NB4 (cell line): Measurements from ENCODE around the gene IL1RN.

ENCODE experiments used
- DNase-seq: peaks from one replicate; pipeline ENCODE4 v3.0.0; 2010; ENCODE audit warnings: low read depth
- H3K4me3 ChIP-seq: one replicate; pipeline ENCODE4 v1.5.1; 2011; ENCODE audit warnings: mild to moderate bottlenecking, low read depth, low read length, moderate library complexity
- MYC ChIP-seq: IDR thresholded peaks from 2 replicates; pipeline ENCODE4 v1.6.1; 2011; ENCODE audit warnings: low read depth, low read length
- POLR2A ChIP-seq: IDR thresholded peaks from 2 replicates; pipeline ENCODE4 v1.6.1; 2011; ENCODE audit warnings: mild to moderate bottlenecking; ENCODE audit not compliant: insufficient read length; ENCODE audit errors: extremely low read depth
- TF ChIP-seq, protein P1 (sequence below): IDR thresholded peaks from 2 replicates; pipeline ENCODE4 v1.6.1; 2011; ENCODE audit warnings: low read depth, low read length
- TF ChIP-seq, protein P2 (sequence below): IDR thresholded peaks from one replicate; pipeline ENCODE4 v1.5.1; 2012; ENCODE audit warnings: low read depth, low read length

Gene IL1RN

DNA sequence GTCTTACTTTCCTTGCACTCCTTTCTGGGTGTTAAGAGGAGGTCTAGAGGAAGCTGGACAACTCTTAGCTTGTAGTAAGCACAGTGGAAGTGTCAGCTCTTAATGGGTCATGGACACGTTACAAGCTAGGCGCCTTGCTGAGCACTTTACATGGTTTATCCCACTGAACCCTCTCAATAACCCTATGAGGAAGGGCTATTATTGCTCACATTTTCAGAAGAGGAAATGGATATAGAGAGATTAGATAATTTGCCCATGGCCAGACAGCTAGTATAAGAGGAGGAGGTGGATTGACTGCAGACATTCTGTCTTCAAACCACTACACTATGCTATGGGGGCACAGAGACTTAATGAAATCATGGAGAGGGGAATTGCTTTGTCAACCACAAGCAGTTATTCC, 8.3 kb upstream of the IL1RN start:
- TF ChIP-seq, protein P1, sequence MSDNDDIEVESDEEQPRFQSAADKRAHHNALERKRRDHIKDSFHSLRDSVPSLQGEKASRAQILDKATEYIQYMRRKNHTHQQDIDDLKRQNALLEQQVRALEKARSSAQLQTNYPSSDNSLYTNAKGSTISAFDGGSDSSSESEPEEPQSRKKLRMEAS = no peak
- TF ChIP-seq MYC (no peak), POLR2A (no peak)
- TF ChIP-seq, protein P2, sequence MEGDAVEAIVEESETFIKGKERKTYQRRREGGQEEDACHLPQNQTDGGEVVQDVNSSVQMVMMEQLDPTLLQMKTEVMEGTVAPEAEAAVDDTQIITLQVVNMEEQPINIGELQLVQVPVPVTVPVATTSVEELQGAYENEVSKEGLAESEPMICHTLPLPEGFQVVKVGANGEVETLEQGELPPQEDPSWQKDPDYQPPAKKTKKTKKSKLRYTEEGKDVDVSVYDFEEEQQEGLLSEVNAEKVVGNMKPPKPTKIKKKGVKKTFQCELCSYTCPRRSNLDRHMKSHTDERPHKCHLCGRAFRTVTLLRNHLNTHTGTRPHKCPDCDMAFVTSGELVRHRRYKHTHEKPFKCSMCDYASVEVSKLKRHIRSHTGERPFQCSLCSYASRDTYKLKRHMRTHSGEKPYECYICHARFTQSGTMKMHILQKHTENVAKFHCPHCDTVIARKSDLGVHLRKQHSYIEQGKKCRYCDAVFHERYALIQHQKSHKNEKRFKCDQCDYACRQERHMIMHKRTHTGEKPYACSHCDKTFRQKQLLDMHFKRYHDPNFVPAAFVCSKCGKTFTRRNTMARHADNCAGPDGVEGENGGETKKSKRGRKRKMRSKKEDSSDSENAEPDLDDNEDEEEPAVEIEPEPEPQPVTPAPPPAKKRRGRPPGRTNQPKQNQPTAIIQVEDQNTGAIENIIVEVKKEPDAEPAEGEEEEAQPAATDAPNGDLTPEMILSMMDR = no peak
- DNase-seq = no peak
- no peak overlapping the region for H3K4me3 ChIP-seq

DNA sequence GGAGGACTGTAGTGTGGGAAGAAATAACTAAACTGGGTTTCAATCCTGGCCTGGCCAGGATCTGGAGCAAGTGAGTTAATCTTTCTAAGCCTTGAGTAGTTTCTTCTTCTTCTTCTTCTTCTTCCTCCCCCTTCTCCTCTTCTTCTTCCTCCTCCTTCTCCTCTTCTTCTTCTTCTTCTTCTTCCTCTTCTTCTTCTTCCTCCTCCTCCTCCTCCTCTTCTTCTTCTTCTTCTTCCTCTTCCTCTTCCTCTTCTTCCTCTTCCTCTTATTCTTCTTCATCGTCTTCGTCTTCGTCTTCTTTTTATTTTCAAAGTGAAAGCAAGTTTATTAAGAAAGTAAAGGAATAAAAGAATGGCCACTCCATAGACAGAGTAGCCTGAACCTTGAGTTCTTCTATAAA, 6.5 kb upstream of the IL1RN start:
- no peak for DNase-seq
- no peak overlapping the region for H3K4me3 ChIP-seq
- TF ChIP-seq, protein P2 = no peak
- TF ChIP-seq MYC (no peak), POLR2A (no peak)
- TF ChIP-seq, protein P1 = no peak

DNA sequence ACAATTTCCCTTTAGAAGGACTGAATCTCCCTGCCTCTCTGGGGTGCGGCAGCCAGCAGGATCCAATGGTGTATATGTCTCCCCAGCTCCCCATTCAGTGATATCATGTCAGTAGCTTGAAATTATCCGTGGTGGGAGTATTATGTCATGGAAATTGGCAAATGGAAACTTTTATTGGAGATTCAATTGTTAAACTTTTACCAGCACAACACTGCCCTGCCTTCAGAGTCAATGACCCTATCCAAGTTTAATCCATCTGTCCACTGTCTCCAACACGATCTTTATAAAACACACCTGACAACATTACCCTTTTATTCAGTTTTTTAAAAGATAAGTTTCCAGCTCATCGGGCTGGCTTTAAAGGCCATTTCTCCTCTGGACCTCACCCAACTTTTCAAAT, 5.0 kb upstream of the IL1RN start:
- TF ChIP-seq, protein P2 = no peak
- TF ChIP-seq POLR2A (no peak), MYC (no peak)
- TF ChIP-seq, protein P1 = no peak
- H3K4me3 ChIP-seq = no peak overlapping the region
- no peak for DNase-seq

DNA sequence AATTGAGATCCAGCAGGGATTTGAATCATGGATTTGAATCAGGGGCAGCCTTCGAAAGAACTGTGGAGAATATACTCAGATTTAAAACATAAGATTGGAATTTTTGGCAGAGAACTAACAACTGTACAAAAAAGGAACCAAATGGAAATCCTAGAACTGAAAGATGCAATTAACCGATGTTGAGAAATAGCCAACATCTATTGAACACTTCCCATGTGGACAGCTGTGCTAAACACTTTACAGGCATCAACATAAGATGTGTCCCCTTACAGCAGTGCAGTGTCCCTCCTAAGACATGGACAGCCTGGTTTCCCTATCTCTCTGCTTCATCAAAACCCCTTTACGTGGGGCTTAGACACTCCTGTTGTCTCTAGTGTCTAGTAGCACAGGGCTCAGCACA, 3.7 kb upstream of the IL1RN start:
- peak; percentile 64 for DNase-seq

DNA sequence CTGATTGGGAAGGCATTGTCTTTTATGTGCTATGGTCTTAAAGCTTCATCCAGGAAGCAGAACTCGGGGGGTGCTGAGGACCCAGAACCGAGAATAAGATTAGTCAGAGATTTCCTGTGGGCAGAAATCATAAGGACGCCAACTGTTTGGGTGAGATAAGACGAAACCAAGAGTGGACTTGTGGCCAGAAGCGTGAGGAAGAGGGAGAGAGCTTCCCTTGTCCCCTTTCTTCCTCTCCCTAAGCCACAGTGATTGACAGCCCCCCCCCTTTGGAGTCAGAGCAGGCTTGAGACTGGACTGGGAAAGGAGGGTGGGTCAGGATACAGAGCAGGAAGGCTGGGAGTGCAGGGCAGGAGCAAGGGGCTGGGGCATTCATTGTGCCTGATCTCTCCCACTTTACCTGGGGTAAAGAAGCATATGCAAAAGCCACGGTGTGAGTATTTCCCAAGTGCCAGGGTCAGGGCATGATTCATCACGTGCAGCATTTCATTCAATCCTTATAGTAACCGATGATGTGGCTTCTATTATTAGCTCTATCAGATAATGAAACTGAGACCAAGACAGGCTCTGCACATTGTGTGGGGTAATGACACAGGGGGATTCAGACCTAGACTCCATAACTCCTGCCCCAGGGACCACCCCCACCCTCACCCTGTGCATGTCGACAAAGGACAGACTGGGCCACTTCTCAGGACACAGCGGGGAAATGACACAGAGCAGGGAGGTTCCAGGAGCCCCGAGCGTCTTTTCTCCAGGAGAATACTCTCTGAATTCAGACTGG, 3.0 kb upstream of the IL1RN start:
- TF ChIP-seq, protein P1 = no peak
- TF ChIP-seq MYC (no peak), POLR2A (no peak)
- TF ChIP-seq, protein P2 = no peak
- H3K4me3 ChIP-seq = peak overlapping the region; percentile 35
- peak; percentile 88 for DNase-seq

More for the DNA sequence above, 3.7 kb upstream of the IL1RN start:
- TF ChIP-seq POLR2A = no peak
- TF ChIP-seq, protein P1 = no peak
- peak overlapping the region; percentile 35 for H3K4me3 ChIP-seq
